ENCODE data around the gene NEMF. TPM values are rescaled to one million over a fixed set of nuclear protein-coding genes. Genes with fewer than 3 reads are reported as not detected.

The NEMF gene
- total RNA-seq = 33.9 and 43.9 TPM in 2 replicates
- polyA plus RNA-seq = 71.9 and 80.5 TPM in 2 replicates

- peak within 1 kb of the TSS; percentile 58 for H3K4me3 ChIP-seq
- H3K36me3 ChIP-seq = peaks cover 24% of the 10 kb centered on the region
- no peaks in the 10 kb centered on the region for H3K9me3 ChIP-seq (ENCODE audit: low read depth)
- H3K4me1 ChIP-seq (ENCODE audit: low read depth) = peaks cover 14% of the 10 kb centered on the region
- TF ChIP-seq CTCF (IDR thresholded peaks at IDR 0.05; ENCODE audit: low read depth, low read length) = peak; percentile 79
- DNase-seq (ENCODE audit: low read depth in 1 of 2, low spot score in 1 of 2) = peak; percentile 90 to 91
- H3K27ac ChIP-seq = peak within 1 kb of the TSS; percentile 88
- H3K27me3 ChIP-seq = no peaks in the 10 kb centered on the region
Measured at GRCh38 chr14:49852301-49853157, at the start of gene NEMF. Gene NEMF, minus strand, starts transcription at chr14:49852788. Its CDS starts 35 bp downstream, at chr14:49852753.

- no peak for TF ChIP-seq CTCF (IDR thresholded peaks at IDR 0.05; ENCODE audit: low read depth, low read length)
Measured at GRCh38 chr14:49900973-49901372, 48.4 kb upstream of the NEMF start.

GRCh38 chr14:49898485-49898884 is 45.9 kb upstream of the NEMF start:
- Histone ChIP-seq H3K4me3 (no peak overlapping the region), H3K27me3 (no peaks in the 10 kb centered on the region), H3K36me3 (peaks cover 8% of the 10 kb centered on the region), H3K9me3 (ENCODE audit: low read depth) (no peaks in the 10 kb centered on the region), H3K27ac (no peak overlapping the region), H3K4me1 (ENCODE audit: low read depth) (peaks cover 37% of the 10 kb centered on the region)
- no peak for TF ChIP-seq CTCF (IDR thresholded peaks at IDR 0.05; ENCODE audit: low read depth, low read length)
- no peak for DNase-seq (ENCODE audit: low read depth in 1 of 2, low spot score in 1 of 2)

More at GRCh38 chr14:49900973-49901372, 48.4 kb upstream of the NEMF start:
- no peaks in the 10 kb centered on the region for H3K9me3 ChIP-seq (ENCODE audit: low read depth)
- peaks cover 20% of the 10 kb centered on the region for H3K4me1 ChIP-seq (ENCODE audit: low read depth)
- no peak overlapping the region for H3K4me3 ChIP-seq
- no peak for DNase-seq (ENCODE audit: low read depth in 1 of 2, low spot score in 1 of 2)
- H3K36me3 ChIP-seq = no peaks in the 10 kb centered on the region
- H3K27ac ChIP-seq = no peak overlapping the region
- H3K27me3 ChIP-seq = no peaks in the 10 kb centered on the region

GRCh38 chr14:49897965-49898364 is 45.4 kb upstream of the NEMF start:
- H3K9me3 ChIP-seq (ENCODE audit: low read depth) = no peaks in the 10 kb centered on the region
- no peaks in the 10 kb centered on the region for H3K27me3 ChIP-seq
- H3K4me3 ChIP-seq = no peak overlapping the region
- peaks cover 37% of the 10 kb centered on the region for H3K4me1 ChIP-seq (ENCODE audit: low read depth)
- no peak overlapping the region for H3K27ac ChIP-seq
- TF ChIP-seq CTCF (IDR thresholded peaks at IDR 0.05; ENCODE audit: low read depth, low read length) = no peak
- H3K36me3 ChIP-seq = peaks cover 8% of the 10 kb centered on the region
- no peak for DNase-seq (ENCODE audit: low read depth in 1 of 2, low spot score in 1 of 2)

GRCh38 chr14:49897414-49897813 is 44.8 kb upstream of the NEMF start:
- peaks cover 8% of the 10 kb centered on the region for H3K36me3 ChIP-seq

More at GRCh38 chr14:49897414-49897813, 44.8 kb upstream of the NEMF start:
- peaks cover 37% of the 10 kb centered on the region for H3K4me1 ChIP-seq (ENCODE audit: low read depth)
- DNase-seq (ENCODE audit: low read depth in 1 of 2, low spot score in 1 of 2) = no peak
- no peaks in the 10 kb centered on the region for H3K9me3 ChIP-seq (ENCODE audit: low read depth)
- no peaks in the 10 kb centered on the region for H3K27me3 ChIP-seq
- TF ChIP-seq CTCF (IDR thresholded peaks at IDR 0.05; ENCODE audit: low read depth, low read length) = no peak
- no peak overlapping the region for H3K4me3 ChIP-seq
- H3K27ac ChIP-seq = no peak overlapping the region

All from cardiac muscle cell (in vitro differentiated cells and primary cell).